GM12878 (cell line): ENCODE measurements around the gene WNT11. TPM values are rescaled to one million over a fixed set of nuclear protein-coding genes. Genes with fewer than 3 reads are reported as not detected.

Experiments
- ATAC-seq: fragments of 200-7000 bp; cut with Tn5 transposase; 3 replicates; pipeline ENCODE4 v1.9.1; 2020; ENCODE audit warnings: mild to moderate bottlenecking, moderate library complexity
- BruUV-seq: library from RNA; stranded (reverse); fragments of 400-500 nt; replicated peaks from 2 replicates; lab custom pipeline; 2021; lab: Mats Ljungman, UMichigan
- CTCF ChIA-PET: fragments of 300-600 bp; sonication (Branson Sonifier 250); formaldehyde crosslinking; extraction: SDS; loops from one replicate; lab custom pipeline; 2021; ENCODE audit warnings: inconsistent platforms; lab: Yijun Ruan, JAX
- POLR2A ChIA-PET: fragments of 350-600 bp; formaldehyde crosslinking; extraction: SDS; loops from one replicate; lab custom pipeline; 2021; ENCODE audit warnings: inconsistent platforms; lab: Charles Lee
- RAD21 ChIA-PET: fragments of 300-600 bp; sonication (Branson Sonifier 250); formaldehyde crosslinking; loops from one replicate; lab custom pipeline; 2023; ENCODE audit warnings: antibody characterized with exemption; ENCODE audit not compliant: unreplicated experiment; lab: Charles Lee
- SMC1A ChIA-PET: fragments of 300-600 bp; sonication (Branson Sonifier 250); formaldehyde crosslinking; loops from one replicate; lab custom pipeline; 2023; ENCODE audit not compliant: unreplicated experiment, uncharacterized antibody; lab: Charles Lee
- DNase-seq: peaks from one replicate; pipeline ENCODE4 v3.0.0-alpha.2; 2011; ENCODE audit warnings: low read depth, low spot score
- FAIRE-seq: peaks from 3 replicates; lab custom pipeline; 2011; peaks lifted over from hg19 to GRCh38; lab: Jason Lieb, UNC
- H2AFZ ChIP-seq: 2 replicates; pipeline ENCODE4 v1.6.0; 2011; ENCODE audit warnings: low read depth, low read length, control low read depth; ENCODE audit not compliant: control insufficient read depth
- H3K27ac ChIP-seq: 2 replicates; pipeline ENCODE4 v1.5.1; 2011; ENCODE audit warnings: control low read depth; ENCODE audit not compliant: control insufficient read depth, insufficient read depth
- H3K27me3 ChIP-seq, 2 experiments: replicated peaks in 1 of 2; 2 replicates each; pipeline versions ENCODE4 v1.6.0 to v1.6.1; 2011; ENCODE audit warnings: low read length in 1 of 2; ENCODE audit not compliant: control insufficient read depth in 2 of 2, insufficient read depth in 2 of 2
- H3K36me3 ChIP-seq, 2 experiments: 2 replicates each; pipeline ENCODE4 v1.5.1; 2011; ENCODE audit warnings: low read length in 1 of 2; ENCODE audit not compliant: control insufficient read depth in 2 of 2, insufficient read depth in 2 of 2
- H3K4me1 ChIP-seq: 2 replicates; pipeline ENCODE4 v1.6.1; 2011; ENCODE audit warnings: mild to moderate bottlenecking, low read length, moderate library complexity, mixed read lengths; ENCODE audit not compliant: control insufficient read depth, insufficient read depth
- H3K4me2 ChIP-seq: 2 replicates; pipeline ENCODE4 v1.6.0; 2011; ENCODE audit warnings: control low read depth; ENCODE audit not compliant: control insufficient read depth, insufficient read depth
- H3K4me3 ChIP-seq: fragments of 200-600 bp; sonication (generic); 2 replicates; pipeline ENCODE4 v1.5.1; 2016
- H3K79me2 ChIP-seq: 2 replicates; pipeline ENCODE4 v1.6.0; 2011; ENCODE audit warnings: low read length; ENCODE audit not compliant: control insufficient read depth, insufficient read depth
- H3K9ac ChIP-seq: 2 replicates; pipeline ENCODE4 v1.8.0; 2011; ENCODE audit warnings: low read length, control low read depth, mixed read lengths; ENCODE audit not compliant: control insufficient read depth, insufficient read depth
- H3K9me3 ChIP-seq: replicated peaks from 3 replicates; pipeline ENCODE4 v1.5.1; 2011; ENCODE audit warnings: mild to moderate bottlenecking, low read length; ENCODE audit not compliant: control insufficient read depth, insufficient read depth
- H4K20me1 ChIP-seq: 2 replicates; pipeline ENCODE4 v1.6.0; 2011; ENCODE audit not compliant: control insufficient read depth, insufficient read depth
- ATF7 ChIP-seq: fragments of 450-650 bp; IDR thresholded peaks from 2 replicates; pipeline ENCODE4 v1.6.1; 2016; ENCODE audit warnings: low read depth, mild to moderate bottlenecking
- CHD2 ChIP-seq: IDR thresholded peaks from 2 replicates; pipeline ENCODE4 v1.6.1; 2011; ENCODE audit warnings: low read depth, low read length, improper control_type of control experiment, borderline replicate concordance
- LARP7 ChIP-seq: fragments of 450-650 bp; IDR thresholded peaks from 2 replicates; pipeline ENCODE4 v1.6.1; 2017; ENCODE audit warnings: mild to moderate bottlenecking
- MAX ChIP-seq: IDR thresholded peaks from 2 replicates; pipeline ENCODE4 v1.6.1; 2012; ENCODE audit warnings: low read depth, low read length, improper control_type of control experiment
- MTA3 ChIP-seq: IDR thresholded peaks from 2 replicates; pipeline ENCODE4 v1.6.1; 2012; ENCODE audit warnings: low read length, inconsistent platforms, borderline replicate concordance
- NBN ChIP-seq: fragments of 450-650 bp; IDR thresholded peaks from 2 replicates; pipeline ENCODE4 v1.6.1; 2016
- NR2C2 ChIP-seq: IDR thresholded peaks from 2 replicates; pipeline ENCODE4 v1.6.1; 2011; ENCODE audit warnings: borderline replicate concordance, low read depth; ENCODE audit not compliant: control insufficient read depth, insufficient read length
- NR2F1 ChIP-seq: fragments of 450-650 bp; conservative IDR thresholded peaks from 2 replicates; pipeline ENCODE4 v1.6.1; 2017; ENCODE audit warnings: mild to moderate bottlenecking
- POLR2AphosphoS5 ChIP-seq: IDR thresholded peaks from 2 replicates; pipeline ENCODE4 v1.6.1; 2011; ENCODE audit warnings: mild to moderate bottlenecking, low read length, inconsistent platforms
- SKIL ChIP-seq: fragments of 450-650 bp; IDR thresholded peaks from 2 replicates; pipeline ENCODE4 v1.6.1; 2017; ENCODE audit warnings: mild to moderate bottlenecking, low read depth, inconsistent platforms; ENCODE audit not compliant: poor library complexity, severe bottlenecking
- ZBTB4 ChIP-seq: fragments of 450-650 bp; formaldehyde crosslinking; IDR thresholded peaks from 2 replicates; pipeline ENCODE4 v1.4.0; 2022; ENCODE audit warnings: mild to moderate bottlenecking, moderate library complexity
- ZNF274 ChIP-seq: IDR thresholded peaks from one replicate; pipeline ENCODE4 v1.8.0; 2011; ENCODE audit not compliant: insufficient read length, insufficient read depth
- WGBS: methylation state at CpG from one replicate; pipeline ENCODE4 v1.1.6; 2016; ENCODE audit warnings: low lambda C conversion rate; ENCODE audit not compliant: insufficient replicate concordance, insufficient coverage; ENCODE audit errors: missing lambda C conversion rate; 5-methylcytosine and 5-hydroxymethylcytosine counted together
- in situ Hi-C: fragments of 300-500 bp; cut with MboI; formaldehyde crosslinking; loops from 9 replicates; pipeline ENCODE4 v1.14.3; 2018; ENCODE audit warnings: mixed read lengths
- intact Hi-C: fragments of 100-400 bp; cut with micrococcal nuclease; formaldehyde crosslinking; loops from one replicate; pipeline ENCODE4 v1.14.2; 2022; ENCODE audit not compliant: unreplicated experiment
- polyA plus RNA-seq, 11 experiments: library from polyadenylated mRNA; depleted of rRNA in 4 of 11; unstranded in 6 of 11; stranded (reverse) in 5 of 11; fragments of >200 nt; fragmentation: Nextera tagmentation in 4 of 11; fragmentation: Illumina TruSeq in 1 of 11; extraction: Ambion mirVana in 4 of 11; extraction: Trizol in 1 of 11; gene quantifications; 1 replicate in 1 of 11; 2 replicates in 10 of 11; pipeline versions ENCODE4 v1.2.1 to v1.2.3, GENCODE V29; 2011 to 2016; ENCODE audit warnings: inconsistent platforms in 2 of 11, missing spikeins in 2 of 11, low read depth in 1 of 11
- total RNA-seq, 4 experiments: library from RNA; depleted of rRNA in 3 of 4; stranded (reverse); fragments of >200 nt in 3 of 4; fragmentation: Illumina TruSeq in 1 of 4; extraction: Trizol in 1 of 4; gene quantifications; 2 replicates each; pipeline versions ENCODE4 v1.2.1 to v1.2.3, GENCODE V29; 2013 to 2021

WNT11 gene
- total and polyA plus RNA-seq, 10 of the 15 experiments (the other 5 are each of a cell fraction or from before 2014, with no cell fraction given): 0.05 to 0.19 TPM; not detected in 8

DNA sequence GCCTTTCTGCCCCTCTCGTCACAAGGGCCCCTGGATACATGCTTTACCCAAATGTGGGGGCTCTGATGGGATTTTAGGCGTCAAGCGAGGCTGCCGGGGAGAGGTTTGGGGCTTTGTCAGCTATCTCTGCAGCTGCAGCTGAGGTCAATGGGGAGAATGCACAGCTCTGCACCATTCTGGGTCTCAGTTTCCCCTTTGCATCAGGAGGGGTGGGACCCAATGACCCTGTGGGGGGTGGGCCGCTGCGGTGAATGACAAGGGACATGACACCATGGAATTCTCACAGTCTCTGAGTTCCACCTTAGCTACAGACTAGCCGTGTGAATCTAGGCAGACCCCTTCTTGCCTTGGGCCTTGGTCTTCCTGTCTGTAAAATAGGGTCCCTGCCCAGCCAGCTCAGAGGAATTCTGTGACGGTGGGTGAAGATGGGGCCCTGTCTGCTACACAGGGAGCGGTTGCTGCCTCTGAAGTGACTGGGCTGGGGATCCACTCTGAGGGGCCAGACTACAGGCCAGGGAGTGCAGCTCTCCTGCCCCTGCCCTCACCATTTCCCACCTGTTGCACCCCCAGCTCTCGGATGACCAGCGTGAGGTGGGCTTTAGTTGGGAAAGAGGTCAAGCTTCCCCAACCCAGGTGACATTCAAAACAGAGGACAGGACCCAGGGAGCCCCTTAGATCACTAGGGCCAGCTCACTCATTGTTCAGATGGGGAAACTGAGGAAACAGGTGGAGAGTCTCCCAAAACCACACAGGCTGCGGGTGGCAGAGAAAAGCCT, 35.9 kb upstream of the WNT11 start:
- no peak overlapping the region for H2AFZ ChIP-seq
- peaks cover 0 to 3% of the 10 kb centered on the region in 2 experiments; a peak in 2 of 4 replicates for H3K27me3 ChIP-seq
- intact Hi-C loops: no loop called here
- no peaks in the 10 kb centered on the region for H3K4me1 ChIP-seq
- ATAC-seq (no peak), FAIRE-seq (no peak), DNase-seq (no peak)
- H3K9me3 ChIP-seq: no peaks in the 10 kb centered on the region
- RAD21 ChIA-PET: no interaction called here
- H3K27ac ChIP-seq: no peak overlapping the region
- TF ChIP-seq MTA3 (no peak), NR2C2 (no peak), CHD2 (no peak), NBN (no peak), ZNF274 (no peak), MAX (no peak), ATF7 (no peak), NR2F1 (no peak), LARP7 (no peak), SKIL (no peak), ZBTB4 (CRISPR knock-in tag) (no peak), POLR2AphosphoS5 (no peak)
- H4K20me1 ChIP-seq: peaks cover 3% of the 10 kb centered on the region
- H3K79me2 ChIP-seq: no peaks in the 10 kb centered on the region
- whole genome bisulfite sequencing: 36% methylated on average over 12 of the region's 12 CpGs
- no peak overlapping the region for H3K4me3 ChIP-seq
- CTCF ChIA-PET: interaction anchor here (1.4 kb wide), 1 partner anchor 35 kb away, joined by 4 read pairs; no protein-coding TSS in a partner anchor
- in situ Hi-C loops: no loop called here
- BruUV-seq: no TSS peak
- SMC1A ChIA-PET: interaction anchor here (0.6 kb wide), 1 partner anchor 35 kb away, joined by 3 read pairs; no protein-coding TSS in a partner anchor
- no peaks in the 10 kb centered on the region for H3K36me3 ChIP-seq
- no peak overlapping the region for H3K4me2 ChIP-seq
- H3K9ac ChIP-seq: no peak overlapping the region
- POLR2A ChIA-PET: no interaction called here
